ENCODE measurements around the gene CABLES1. TPM values are rescaled to one million over a fixed set of nuclear protein-coding genes. Genes with fewer than 3 reads are reported as not detected.

The CABLES1 gene
- total and polyA plus RNA-seq, 2 of the 8 experiments (the other 6 are each of a cell fraction or from before 2014, with no cell fraction given) = 9.2 to 26.4 TPM

DNA sequence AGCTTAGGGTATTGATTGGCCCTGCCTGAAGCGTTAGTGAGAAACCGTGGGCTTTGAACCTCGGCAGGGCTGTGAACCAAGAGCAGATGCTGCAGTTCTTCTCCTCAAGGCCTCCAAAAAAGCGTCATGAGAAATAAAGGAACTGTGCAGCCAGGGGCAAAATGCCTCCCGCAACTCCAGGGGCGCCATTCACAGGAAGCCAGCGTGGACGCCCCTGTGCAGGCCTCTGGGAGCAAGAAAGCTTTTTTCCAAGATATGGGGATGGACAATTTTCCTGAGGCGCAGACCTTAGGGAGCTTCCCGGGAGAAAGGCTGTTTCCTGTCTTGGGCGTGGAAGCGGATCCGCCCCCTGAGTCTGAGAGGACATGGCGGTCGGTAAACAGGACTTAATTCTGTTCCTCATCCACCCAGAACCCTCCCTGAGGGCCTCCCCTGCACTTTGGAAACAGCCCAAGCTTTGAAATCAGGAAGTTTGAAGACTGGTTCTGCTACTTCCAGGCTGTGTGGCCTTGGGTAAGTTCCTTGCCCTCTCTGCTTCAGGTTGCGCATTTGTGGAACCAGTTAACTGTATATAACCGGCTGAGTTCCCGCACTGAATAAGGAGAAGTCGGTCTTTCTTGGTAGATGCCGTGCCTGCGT, 29.6 kb upstream of the CABLES1 start:
- Histone ChIP-seq H2BK20ac (ENCODE audit: low read length) (no peak overlapping the region), H3K27me3 (replicated peaks in 1 of 4; ENCODE audit: control insufficient read depth in 3 of 4, extremely low read depth in 1 of 4, insufficient read depth in 3 of 4, low read length in 3 of 4) (no peaks in the 10 kb centered on the region), H2BK5ac (ENCODE audit: low read depth, low read length) (no peak overlapping the region), H3K4me2 (ENCODE audit: insufficient read depth in 1 of 2, low read depth in 2 of 2, low read length in 2 of 2) (no peak overlapping the region), H3K23me2 (ENCODE audit: low read depth, low read length) (no peaks in the 10 kb centered on the region; the same call in 1 of the 2 replicates), H2BK15ac (ENCODE audit: low read length) (no peak overlapping the region), H3K4me1 (replicated peaks in 1 of 4; ENCODE audit: control insufficient read depth in 3 of 4, insufficient read depth in 4 of 4, low read length in 3 of 4) (peaks cover 0 to 4% (median 0%) of the 10 kb centered on the region in 4 experiments; a peak in 1 of 7 replicates), H3K18ac (ENCODE audit: extremely low read depth, low read length) (no peak overlapping the region), H2BK120ac (replicated peaks; ENCODE audit: low read depth, low read length) (no peak overlapping the region), H4K20me1 (replicated peaks in 1 of 2; ENCODE audit: control insufficient read depth in 1 of 2, insufficient read depth in 2 of 2, low read length in 2 of 2) (no peaks in the 10 kb centered on the region), H3K9me3 (ENCODE audit: insufficient read depth in 2 of 2, low read depth in 1 of 2, low read length in 1 of 2) (no peaks in the 10 kb centered on the region; a peak in 1 of 4 replicates), H3K4ac (replicated peaks; ENCODE audit: insufficient read length, low read depth, low read length) (no peak overlapping the region), H3K9ac (replicated peaks in 1 of 4; ENCODE audit: extremely low read depth in 1 of 4, low read depth in 3 of 4, low read length in 3 of 4) (no peak overlapping the region), H3K4me3 (ENCODE audit: extremely low read depth in 1 of 4, insufficient read depth in 2 of 4, low read depth in 3 of 4, low read length in 4 of 4) (no peak overlapping the region), H4K91ac (replicated peaks; ENCODE audit: insufficient read length, low read length) (no peak overlapping the region), H3K23ac (ENCODE audit: insufficient read length) (no peak overlapping the region), H4K5ac (ENCODE audit: insufficient read length, low read depth, low read length) (no peak overlapping the region), H3K79me1 (ENCODE audit: low read depth, low read length) (no peaks in the 10 kb centered on the region), H3K56ac (replicated peaks; ENCODE audit: insufficient read length, low read depth, low read length) (no peak overlapping the region), H3K36me3 (ENCODE audit: control insufficient read depth in 2 of 4, insufficient read depth in 4 of 4, low read length in 3 of 4) (no peaks in the 10 kb centered on the region), H4K8ac (ENCODE audit: extremely low read depth, insufficient read depth, low read length) (no peak overlapping the region), H3K14ac (ENCODE audit: insufficient read length) (no peak overlapping the region), H3K27ac (ENCODE audit: low read depth, low read length) (no peak overlapping the region), H2BK12ac (ENCODE audit: low read depth, low read length) (no peak overlapping the region), H2AFZ (ENCODE audit: low read length) (no peak overlapping the region), H2AK5ac (ENCODE audit: low read depth, low read length) (no peak overlapping the region), H3K79me2 (ENCODE audit: control insufficient read depth in 1 of 2, insufficient read depth in 2 of 2, low read length in 2 of 2) (no peaks in the 10 kb centered on the region)
- FAIRE-seq (no peak), DNase-seq (ENCODE audit: low read depth in 1 of 2, low spot score in 2 of 2) (no peak)
- 94% methylated on average over 20 of the region's 21 CpGs; no CpG with 5 or more reads in 1 of the 2 experiments for WGBS, 2 experiments (ENCODE audit: extremely low coverage in 1 of 2, insufficient coverage in 1 of 2, insufficient read length in 1 of 2, insufficient replicate concordance in 2 of 2, low coverage in 1 of 2, low lambda C conversion rate in 2 of 2, missing lambda C conversion rate in 1 of 2)
- TF ChIP-seq CHD1 (IDR thresholded peaks at IDR 0.05; ENCODE audit: low read depth, low read length) (no peak), JUND (IDR thresholded peaks at IDR 0.05; ENCODE audit: low read length) (no peak), TEAD4 (IDR thresholded peaks at IDR 0.05; ENCODE audit: low read depth, low read length) (no peak), POLR2AphosphoS5 (IDR thresholded peaks at IDR 0.05; ENCODE audit: low read depth, low read length) (no peak), RNF2 (IDR thresholded peaks at IDR 0.05; ENCODE audit: borderline replicate concordance, low read depth, low read length, missing control alignments, poor library complexity, severe bottlenecking) (no peak), HDAC2 (IDR thresholded peaks at IDR 0.05; ENCODE audit: borderline replicate concordance in 1 of 2, low read depth in 2 of 2, low read length in 2 of 2) (no peak), TCF12 (IDR thresholded peaks at IDR 0.05; ENCODE audit: low read depth, low read length) (no peak)
- ChIA-PET CTCF (ENCODE audit: partially characterized antibody) (interaction anchor here (0.8 to 1.4 kb wide), 2 partner anchors 10 to 22 kb away, joined by 3 to 4 read pairs; no protein-coding TSS in a partner anchor), POLR2A (ENCODE audit: partially characterized antibody) (no interaction called here)
